ENCODE results near the gene DLG2.

DLG2 gene

GRCh38 chr11:85481862-85482261 lies 145.3 kb downstream of the DLG2 start:
- no peak overlapping the region for H3K27ac ChIP-seq
- no peak for TF ChIP-seq ZFX (IDR thresholded peaks at IDR 0.05; ENCODE audit: borderline replicate concordance)
- TF ChIP-seq, protein P1, sequence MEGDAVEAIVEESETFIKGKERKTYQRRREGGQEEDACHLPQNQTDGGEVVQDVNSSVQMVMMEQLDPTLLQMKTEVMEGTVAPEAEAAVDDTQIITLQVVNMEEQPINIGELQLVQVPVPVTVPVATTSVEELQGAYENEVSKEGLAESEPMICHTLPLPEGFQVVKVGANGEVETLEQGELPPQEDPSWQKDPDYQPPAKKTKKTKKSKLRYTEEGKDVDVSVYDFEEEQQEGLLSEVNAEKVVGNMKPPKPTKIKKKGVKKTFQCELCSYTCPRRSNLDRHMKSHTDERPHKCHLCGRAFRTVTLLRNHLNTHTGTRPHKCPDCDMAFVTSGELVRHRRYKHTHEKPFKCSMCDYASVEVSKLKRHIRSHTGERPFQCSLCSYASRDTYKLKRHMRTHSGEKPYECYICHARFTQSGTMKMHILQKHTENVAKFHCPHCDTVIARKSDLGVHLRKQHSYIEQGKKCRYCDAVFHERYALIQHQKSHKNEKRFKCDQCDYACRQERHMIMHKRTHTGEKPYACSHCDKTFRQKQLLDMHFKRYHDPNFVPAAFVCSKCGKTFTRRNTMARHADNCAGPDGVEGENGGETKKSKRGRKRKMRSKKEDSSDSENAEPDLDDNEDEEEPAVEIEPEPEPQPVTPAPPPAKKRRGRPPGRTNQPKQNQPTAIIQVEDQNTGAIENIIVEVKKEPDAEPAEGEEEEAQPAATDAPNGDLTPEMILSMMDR (IDR thresholded peaks at IDR 0.05), result no peak

DNA sequence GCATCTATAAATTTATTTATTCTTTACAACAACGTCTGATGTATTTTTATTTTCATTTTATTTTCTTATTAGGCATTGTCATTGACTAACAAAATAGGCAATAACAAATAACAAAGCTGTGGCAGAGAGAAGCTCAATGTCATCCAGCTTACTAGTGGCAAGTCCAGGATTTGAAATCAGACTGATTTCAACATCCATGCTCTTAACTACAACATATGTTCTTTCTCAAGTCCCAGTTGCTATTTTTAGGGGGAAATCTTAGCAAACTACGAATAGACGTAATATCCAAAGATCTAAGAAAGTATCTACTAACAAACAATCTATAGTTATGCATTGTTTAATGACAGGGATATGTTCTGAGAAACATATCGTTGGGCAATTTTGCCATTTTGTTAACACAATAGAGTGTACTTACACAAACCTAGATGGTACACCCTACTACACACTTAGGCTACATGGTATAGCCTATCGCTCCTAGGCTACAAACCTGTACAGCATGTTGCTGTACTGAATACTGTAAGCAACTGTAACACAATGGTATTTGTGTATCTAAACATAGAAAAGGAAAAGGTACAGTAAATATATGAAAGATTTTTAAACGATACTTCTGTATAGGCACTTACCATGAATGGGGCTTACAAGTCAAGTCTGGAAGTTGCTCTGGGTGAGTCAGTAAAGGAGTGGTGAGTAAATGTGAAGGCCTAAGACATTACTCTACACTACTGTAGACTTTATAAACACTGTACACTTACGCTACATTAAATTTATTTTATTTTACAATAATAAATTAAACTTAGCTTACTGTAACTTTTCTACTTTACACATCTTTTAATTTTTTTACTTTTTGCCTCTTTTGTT lies 151.3 kb downstream of the DLG2 start:
- TF ChIP-seq ZFX (IDR thresholded peaks at IDR 0.05; ENCODE audit: borderline replicate concordance), result no peak
- TF ChIP-seq, protein P1 (IDR thresholded peaks at IDR 0.05), result no peak
- H3K27ac ChIP-seq, result no peak overlapping the region

DNA sequence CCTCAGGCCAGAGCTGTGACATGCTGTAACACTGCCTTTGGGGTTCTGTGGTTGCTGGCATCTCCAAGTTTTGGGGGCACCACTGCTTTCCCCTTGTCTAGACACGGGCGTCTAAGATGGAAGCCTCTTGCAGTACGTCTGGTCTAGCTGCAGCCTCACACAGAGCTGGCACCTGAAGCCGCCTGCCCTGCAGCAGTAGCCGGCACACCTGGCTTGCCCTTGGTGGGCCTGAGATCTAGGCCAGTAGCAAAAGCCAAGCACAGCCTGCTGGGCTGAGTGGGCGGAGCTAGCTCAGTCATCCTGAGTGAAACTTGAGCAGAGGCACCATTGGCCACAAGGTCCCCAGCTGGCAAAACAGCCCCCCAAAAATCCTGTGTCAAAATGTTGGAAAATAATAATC lies 154.2 kb downstream of the DLG2 start:
- no peak for TF ChIP-seq ZFX (IDR thresholded peaks at IDR 0.05; ENCODE audit: borderline replicate concordance)
- TF ChIP-seq, protein P1 (IDR thresholded peaks at IDR 0.05), result no peak

GRCh38 chr11:85464283-85464682 lies 162.9 kb downstream of the DLG2 start:
- H3K27ac ChIP-seq, result no peak overlapping the region
- no peak for TF ChIP-seq ZFX (IDR thresholded peaks at IDR 0.05; ENCODE audit: borderline replicate concordance)
- TF ChIP-seq, protein P1 (IDR thresholded peaks at IDR 0.05), result peak; percentile 9; the same call in 1 of the 2 replicates

More for the DNA sequence above, 154.2 kb downstream of the DLG2 start:
- no peak overlapping the region for H3K27ac ChIP-seq

GRCh38 chr11:85459304-85459703 lies 167.8 kb downstream of the DLG2 start:
- H3K27ac ChIP-seq, result no peak overlapping the region
- no peak for TF ChIP-seq ZFX (IDR thresholded peaks at IDR 0.05; ENCODE audit: borderline replicate concordance)
- TF ChIP-seq, protein P1 (IDR thresholded peaks at IDR 0.05), result no peak

- H3K27ac ChIP-seq, result no peak overlapping the region
- TF ChIP-seq, protein P1 (IDR thresholded peaks at IDR 0.05), result no peak
- TF ChIP-seq ZFX (IDR thresholded peaks at IDR 0.05; ENCODE audit: borderline replicate concordance), result no peak
Measured at GRCh38 chr11:85444479-85444878, 182.7 kb downstream of the DLG2 start.

- H3K27ac ChIP-seq, result no peak overlapping the region
- TF ChIP-seq ZFX (IDR thresholded peaks at IDR 0.05; ENCODE audit: borderline replicate concordance), result no peak
- TF ChIP-seq, protein P1 (IDR thresholded peaks at IDR 0.05), result no peak
Measured at GRCh38 chr11:85440273-85440672, 186.9 kb downstream of the DLG2 start.

Measured in 22Rv1 (cell line).